ENCODE results near the gene TRABD2A. TPM values are rescaled to one million over a fixed set of nuclear protein-coding genes. Genes with fewer than 3 reads are reported as not detected.

Gene TRABD2A
- total RNA-seq, 3 donors from 2014 or later (not counting 1 experiment from before 2014, with no cell fraction given), result 1.4 to 6.3 (median 6.3) TPM

GRCh38 chr2:84902526-84902925, 21.6 kb upstream of the TRABD2A start:
- H3K36me3 Mint-ChIP-seq, result no peaks in the 10 kb centered on the region
- Histone ChIP-seq H3K9me3 (ENCODE audit: control insufficient read depth, insufficient read depth, low read length) (no peaks in the 10 kb centered on the region), H3K27ac (ENCODE audit: low read length) (no peak overlapping the region), H3K36me3 (ENCODE audit: control insufficient read depth, insufficient read depth, low read length) (no peaks in the 10 kb centered on the region), H3K4me3 (ENCODE audit: low read length) (no peak overlapping the region), H3K4me1 (ENCODE audit: control insufficient read depth, insufficient read depth, low read length) (peaks cover 45% of the 10 kb centered on the region), H3K27me3 (ENCODE audit: control insufficient read depth, insufficient read depth, low read length) (no peaks in the 10 kb centered on the region)
- intact Hi-C loops (cut with micrococcal nuclease), result no loop called here
- H3K27me3 Mint-ChIP-seq (ENCODE audit: low read depth in 2 of 2), result no peaks in the 10 kb centered on the region
- TF ChIP-seq CTCF (IDR thresholded peaks at IDR 0.05), result no peak
- H3K4me1 Mint-ChIP-seq, result peaks cover 56 to 64% of the 10 kb centered on the region in 2 donors
- H3K4me3 Mint-ChIP-seq, result no peak overlapping the region
- 98% methylated on average over 4 of the region's 4 CpGs for WGBS (ENCODE audit: insufficient coverage)
- H3K9me3 Mint-ChIP-seq, result no peaks in the 10 kb centered on the region
- ATAC-seq, result no peak
- no peak for DNase-seq
- no peak overlapping the region for H3K27ac Mint-ChIP-seq

DNA sequence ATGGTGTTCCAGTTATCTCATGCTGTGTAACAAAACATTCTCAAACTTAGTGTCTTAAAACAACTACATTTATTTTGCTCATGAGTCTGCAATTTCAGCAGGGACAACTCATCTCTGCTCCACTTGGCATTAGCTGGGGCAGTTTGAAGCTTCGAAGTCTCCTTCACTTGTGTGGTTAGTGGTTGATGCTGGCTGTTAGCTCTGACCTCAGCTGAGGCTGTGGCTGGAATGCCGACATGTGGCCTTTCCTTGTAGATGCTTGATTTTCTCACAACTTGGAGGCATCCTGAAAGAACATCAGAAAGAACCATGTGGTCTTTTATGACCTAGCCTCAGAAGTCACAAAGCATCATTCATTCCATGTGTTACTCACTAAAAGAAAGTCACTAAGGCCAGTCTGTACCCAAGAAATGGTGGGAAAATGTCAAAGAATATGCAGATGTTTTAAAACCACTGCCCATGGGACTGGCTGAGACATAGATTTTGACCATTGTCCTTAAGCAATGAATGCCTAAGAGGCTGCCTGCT, 20.8 kb upstream of the TRABD2A start:
- Histone ChIP-seq H3K9me3 (ENCODE audit: control insufficient read depth, insufficient read depth, low read length) (no peaks in the 10 kb centered on the region), H3K36me3 (ENCODE audit: control insufficient read depth, insufficient read depth, low read length) (no peaks in the 10 kb centered on the region), H3K4me1 (ENCODE audit: control insufficient read depth, insufficient read depth, low read length) (peaks cover 36% of the 10 kb centered on the region), H3K27me3 (ENCODE audit: control insufficient read depth, insufficient read depth, low read length) (no peaks in the 10 kb centered on the region), H3K4me3 (ENCODE audit: low read length) (no peak overlapping the region), H3K27ac (ENCODE audit: low read length) (no peak overlapping the region)
- ATAC-seq (no peak), DNase-seq (no peak)
- Mint-ChIP-seq H3K27ac (no peak overlapping the region), H3K9me3 (no peaks in the 10 kb centered on the region), H3K27me3 (ENCODE audit: low read depth in 2 of 2) (no peaks in the 10 kb centered on the region), H3K4me1 (peaks cover 49 to 56% of the 10 kb centered on the region in 2 donors), H3K4me3 (no peak overlapping the region), H3K36me3 (no peaks in the 10 kb centered on the region)
- intact Hi-C loops (cut with micrococcal nuclease), result no loop called here
- TF ChIP-seq CTCF (IDR thresholded peaks at IDR 0.05), result no peak
- WGBS (ENCODE audit: insufficient coverage), result 13% methylated on average over 2 of the region's 2 CpGs

DNA sequence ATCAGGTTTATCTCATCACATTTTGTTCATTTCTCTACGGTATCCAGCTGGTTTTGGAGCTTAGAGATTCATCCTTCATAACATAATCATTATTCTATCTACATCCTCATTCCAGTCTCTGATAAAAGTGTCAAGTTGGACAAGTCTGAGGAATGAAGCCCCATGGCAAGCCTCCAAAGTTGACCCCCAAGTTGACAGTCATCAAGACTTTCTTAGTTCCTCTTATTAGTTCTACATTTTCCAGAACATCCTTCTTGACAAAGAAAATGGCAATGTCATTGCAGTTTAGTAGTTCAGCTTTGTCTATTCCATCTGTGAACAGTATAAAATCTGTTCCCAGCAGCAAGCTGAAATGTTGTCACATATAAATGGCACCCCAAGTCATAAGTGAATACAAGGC, 20.1 kb upstream of the TRABD2A start:
- peaks cover 32% of the 10 kb centered on the region for H3K4me1 ChIP-seq (ENCODE audit: control insufficient read depth, insufficient read depth, low read length)
- peak overlapping the region; percentile 6 to 41 for H3K27ac Mint-ChIP-seq
- no peak overlapping the region for H3K27ac ChIP-seq (ENCODE audit: low read length)
- no peak for DNase-seq
- no peak overlapping the region for H3K4me3 Mint-ChIP-seq
- no peaks in the 10 kb centered on the region for H3K9me3 Mint-ChIP-seq
- no peak overlapping the region for H3K4me3 ChIP-seq (ENCODE audit: low read length)
- intact Hi-C loops (cut with micrococcal nuclease), result no loop called here
- no peak for TF ChIP-seq CTCF (IDR thresholded peaks at IDR 0.05)
- H3K36me3 Mint-ChIP-seq, result no peaks in the 10 kb centered on the region
- no peak for ATAC-seq
- 100% methylated on average over 1 of the region's 1 CpG for WGBS (ENCODE audit: insufficient coverage)
- H3K27me3 Mint-ChIP-seq (ENCODE audit: low read depth in 2 of 2), result no peaks in the 10 kb centered on the region
- H3K9me3 ChIP-seq (ENCODE audit: control insufficient read depth, insufficient read depth, low read length), result no peaks in the 10 kb centered on the region
- H3K4me1 Mint-ChIP-seq, result peaks cover 47 to 49% of the 10 kb centered on the region in 2 donors
- H3K36me3 ChIP-seq (ENCODE audit: control insufficient read depth, insufficient read depth, low read length), result no peaks in the 10 kb centered on the region
- no peaks in the 10 kb centered on the region for H3K27me3 ChIP-seq (ENCODE audit: control insufficient read depth, insufficient read depth, low read length)

Data from natural killer cell (primary cell).